Activated T-cell treated with anti-CD3 and anti-CD28 coated beads, Interleukin-2, amount 50 U/mL, for 72 hours (primary cell): ENCODE data around the gene VWA8. TPM values are rescaled to one million over a fixed set of nuclear protein-coding genes. Genes with fewer than 3 reads are reported as not detected.

Experiments used
- ATAC-seq, 2 donors: fragments of 150-1000 bp; cut with Tn5 transposase; replicated peaks in 1 of 2; 2 replicates each; pipeline ENCODE4 v1.10.0; 2021; ENCODE audit warnings: moderate library complexity in 2 of 2, mild to moderate bottlenecking in 1 of 2
- DNase-seq, 2 donors: peaks; one replicate each; pipeline ENCODE4 v3.0.0; 2021 to 2022; ENCODE audit warnings: mixed read lengths in 1 of 2
- H3K27ac Mint-ChIP-seq: one replicate; pipeline ENCODE4 v1.8.0; 2022; ENCODE audit warnings: mild to moderate bottlenecking, moderate library complexity, mixed read lengths
- H3K27me3 Mint-ChIP-seq: one replicate; pipeline ENCODE4 v1.8.0; 2022; ENCODE audit warnings: low read depth, mixed read lengths
- H3K36me3 Mint-ChIP-seq, 2 donors: one replicate each; pipeline ENCODE4 v1.8.0; 2022; ENCODE audit warnings: mixed read lengths in 2 of 2, mild to moderate bottlenecking in 1 of 2; ENCODE audit not compliant: insufficient read depth in 2 of 2
- H3K4me1 Mint-ChIP-seq: one replicate; pipeline ENCODE4 v1.8.0; 2022; ENCODE audit warnings: low read depth, mixed read lengths
- H3K4me3 Mint-ChIP-seq, 2 donors: one replicate each; pipeline ENCODE4 v1.8.0; 2022; ENCODE audit warnings: mild to moderate bottlenecking in 2 of 2, mixed read lengths in 2 of 2, moderate library complexity in 2 of 2
- H3K9me3 Mint-ChIP-seq, 2 donors: one replicate each; pipeline ENCODE4 v1.8.0; 2022; ENCODE audit warnings: mixed read lengths in 2 of 2
- total RNA-seq, 2 donors: library from RNA; stranded (reverse); gene quantifications; one replicate each; pipeline ENCODE4 v1.2.3, GENCODE V29; 2022

VWA8 gene
- total RNA-seq, 2 donors from 2014 or later = 25.6 to 35.0 TPM

GRCh38 chr13:41568143-41568971, 392.6 kb downstream of the VWA8 start:
- H3K4me1 Mint-ChIP-seq = peaks cover 6% of the 10 kb centered on the region
- no peak for ATAC-seq
- H3K9me3 Mint-ChIP-seq = no peaks in the 10 kb centered on the region
- no peak for DNase-seq
- H3K27me3 Mint-ChIP-seq = no peaks in the 10 kb centered on the region
- H3K27ac Mint-ChIP-seq = no peak overlapping the region
- H3K4me3 Mint-ChIP-seq = no peak overlapping the region
- peaks cover 0 to 2% of the 10 kb centered on the region in 2 donors for H3K36me3 Mint-ChIP-seq

DNA sequence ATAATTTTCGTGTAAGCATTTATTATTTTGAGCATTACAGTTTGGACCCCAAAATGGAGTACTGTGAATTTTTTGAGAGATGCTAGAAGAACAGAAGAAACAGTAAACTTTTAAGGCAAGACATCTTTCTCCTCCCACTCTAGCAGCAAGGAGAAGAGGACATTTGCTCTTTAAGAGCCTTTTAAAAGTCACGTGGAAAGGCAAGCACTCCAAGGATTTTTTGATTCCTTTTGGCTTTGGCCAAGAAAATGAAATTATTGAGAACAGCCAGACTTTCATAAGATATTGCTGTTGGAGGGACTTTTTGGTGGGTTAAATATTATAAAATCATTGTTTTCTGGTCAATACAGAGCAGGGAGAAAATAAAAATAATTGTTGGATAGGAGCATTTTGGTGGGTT, 393.5 kb downstream of the VWA8 start:
- Mint-ChIP-seq H3K27ac (no peak overlapping the region), H3K27me3 (no peaks in the 10 kb centered on the region), H3K4me3 (no peak overlapping the region), H3K4me1 (peaks cover 6% of the 10 kb centered on the region), H3K36me3 (peaks cover 0 to 2% of the 10 kb centered on the region in 2 donors), H3K9me3 (no peaks in the 10 kb centered on the region)
- no peak for DNase-seq
- no peak for ATAC-seq

- Mint-ChIP-seq H3K27ac (no peak overlapping the region), H3K4me3 (no peak overlapping the region), H3K36me3 (peaks cover 0 to 1% of the 10 kb centered on the region in 2 donors), H3K4me1 (peaks cover 6% of the 10 kb centered on the region), H3K27me3 (no peaks in the 10 kb centered on the region), H3K9me3 (no peaks in the 10 kb centered on the region)
- no peak for ATAC-seq
- DNase-seq = no peak
These were observed 395.1 kb downstream of the VWA8 start for GRCh38 chr13:41565846-41566245.

DNA sequence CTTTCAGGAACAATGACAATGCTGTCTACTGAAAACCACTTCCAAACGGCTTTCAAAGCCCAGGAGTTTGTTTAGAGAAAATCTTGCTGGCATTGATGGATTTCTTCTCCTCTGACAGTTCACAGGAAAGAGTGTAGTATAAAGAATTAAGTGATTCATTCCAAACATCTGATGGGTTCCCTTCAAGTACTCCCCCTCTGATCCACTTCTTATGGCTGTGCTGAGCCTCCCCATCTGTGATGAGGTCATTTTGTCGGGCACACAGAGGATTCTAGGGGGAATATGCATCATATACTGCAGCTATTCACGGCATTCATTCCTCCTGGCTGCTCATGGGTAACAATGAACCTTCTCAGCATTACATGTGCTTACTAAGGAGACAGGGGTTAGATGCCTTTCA, 395.7 kb downstream of the VWA8 start:
- ATAC-seq (no peak), DNase-seq (no peak)
- Mint-ChIP-seq H3K36me3 (no peaks in the 10 kb centered on the region), H3K9me3 (no peaks in the 10 kb centered on the region), H3K4me1 (peaks cover 6% of the 10 kb centered on the region), H3K27me3 (no peaks in the 10 kb centered on the region), H3K4me3 (no peak overlapping the region), H3K27ac (no peak overlapping the region)

- DNase-seq (no peak), ATAC-seq (no peak)
- H3K36me3 Mint-ChIP-seq = no peaks in the 10 kb centered on the region
- H3K4me1 Mint-ChIP-seq = peaks cover 6% of the 10 kb centered on the region
- H3K4me3 Mint-ChIP-seq = no peak overlapping the region
- H3K9me3 Mint-ChIP-seq = no peaks in the 10 kb centered on the region
- H3K27ac Mint-ChIP-seq = no peak overlapping the region
- no peaks in the 10 kb centered on the region for H3K27me3 Mint-ChIP-seq
These were observed 396.9 kb downstream of the VWA8 start for GRCh38 chr13:41563984-41564365.

DNA sequence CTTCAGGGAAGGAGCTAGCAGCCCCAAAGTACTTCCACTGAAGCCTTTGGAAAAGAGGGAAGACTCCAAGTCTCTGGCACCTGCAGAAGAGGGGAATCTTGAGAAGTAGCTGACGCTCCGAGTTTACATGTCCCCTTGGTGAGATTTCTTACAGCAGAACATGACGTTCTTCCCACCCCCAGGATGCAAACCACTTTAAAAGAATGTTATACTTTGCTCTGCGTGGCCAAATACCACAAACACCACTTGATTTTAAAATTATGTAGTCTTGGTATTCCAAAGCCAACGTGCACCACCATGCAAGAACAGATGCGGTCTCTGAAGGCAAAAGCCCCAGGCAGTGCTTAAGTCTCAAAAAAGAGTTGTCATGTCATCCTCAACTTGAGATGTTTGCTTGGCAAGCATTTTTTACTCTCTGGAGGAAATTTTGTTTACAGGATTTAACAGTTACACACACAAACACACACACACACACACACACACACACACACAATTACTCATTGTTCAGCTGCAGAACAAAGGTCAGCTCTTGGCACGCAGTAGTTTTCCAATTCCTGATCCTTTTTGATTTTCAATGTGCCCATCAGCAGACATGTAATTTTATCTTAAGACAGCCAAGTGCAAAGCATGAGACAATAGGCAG, 397.4 kb downstream of the VWA8 start:
- Mint-ChIP-seq H3K27ac (no peak overlapping the region), H3K36me3 (no peaks in the 10 kb centered on the region), H3K27me3 (no peaks in the 10 kb centered on the region), H3K4me3 (no peak overlapping the region), H3K9me3 (no peaks in the 10 kb centered on the region), H3K4me1 (peaks cover 6% of the 10 kb centered on the region)
- ATAC-seq = no peak
- DNase-seq = no peak

DNA sequence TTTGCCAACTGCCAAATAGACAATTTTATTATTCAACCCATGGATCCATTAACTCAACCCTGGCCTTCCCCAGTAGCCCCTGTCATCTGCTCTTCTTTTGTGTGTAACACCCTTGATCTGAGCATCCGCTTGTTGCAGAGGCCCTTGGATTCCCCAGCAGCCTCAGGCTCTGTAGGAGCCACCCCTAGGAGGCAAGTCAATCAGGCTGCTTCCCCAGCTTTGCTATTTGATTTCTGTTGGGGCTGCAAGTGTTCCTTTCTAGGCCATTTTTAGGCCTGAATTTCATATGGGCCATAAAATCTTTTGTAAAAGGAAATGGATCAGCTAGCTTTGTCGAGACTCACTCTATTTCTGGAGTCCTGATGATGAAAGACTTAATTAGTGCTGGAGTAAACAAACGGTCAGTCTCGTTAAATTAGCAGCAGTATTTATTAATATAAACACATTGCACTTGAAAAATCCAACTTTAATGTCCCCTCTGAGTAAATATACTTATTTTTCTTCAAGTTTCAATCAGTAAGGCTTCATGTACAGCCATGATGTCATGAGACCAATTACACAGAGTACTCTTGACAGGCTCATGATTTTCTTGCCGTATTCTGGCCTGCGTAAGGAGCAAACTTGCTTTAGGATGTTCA, 398.2 kb downstream of the VWA8 start:
- H3K27me3 Mint-ChIP-seq = no peaks in the 10 kb centered on the region
- DNase-seq (no peak), ATAC-seq (no peak)
- no peak overlapping the region for H3K27ac Mint-ChIP-seq
- no peaks in the 10 kb centered on the region for H3K36me3 Mint-ChIP-seq
- H3K4me1 Mint-ChIP-seq = peaks cover 6% of the 10 kb centered on the region
- H3K4me3 Mint-ChIP-seq = no peak overlapping the region
- no peaks in the 10 kb centered on the region for H3K9me3 Mint-ChIP-seq

- ATAC-seq (no peak), DNase-seq (no peak)
- Mint-ChIP-seq H3K9me3 (no peaks in the 10 kb centered on the region), H3K4me1 (peaks cover 6% of the 10 kb centered on the region), H3K36me3 (no peaks in the 10 kb centered on the region), H3K27ac (no peak overlapping the region), H3K4me3 (no peak overlapping the region), H3K27me3 (no peaks in the 10 kb centered on the region)
These were observed 398.8 kb downstream of the VWA8 start for GRCh38 chr13:41562083-41562482.

- Mint-ChIP-seq H3K27me3 (no peaks in the 10 kb centered on the region), H3K4me3 (no peak overlapping the region), H3K9me3 (no peaks in the 10 kb centered on the region), H3K36me3 (no peaks in the 10 kb centered on the region), H3K27ac (no peak overlapping the region), H3K4me1 (peaks cover 6% of the 10 kb centered on the region)
- ATAC-seq (no peak), DNase-seq (no peak)
These were observed 399.7 kb downstream of the VWA8 start for GRCh38 chr13:41561170-41561569.

GRCh38 chr13:41558781-41559560, 401.9 kb downstream of the VWA8 start:
- H3K4me1 Mint-ChIP-seq = peaks cover 21% of the 10 kb centered on the region
- no peaks in the 10 kb centered on the region for H3K27me3 Mint-ChIP-seq
- H3K9me3 Mint-ChIP-seq = no peaks in the 10 kb centered on the region
- H3K27ac Mint-ChIP-seq = no peak overlapping the region
- DNase-seq (no peak), ATAC-seq (no peak)
- no peaks in the 10 kb centered on the region for H3K36me3 Mint-ChIP-seq
- H3K4me3 Mint-ChIP-seq = no peak overlapping the region

GRCh38 chr13:41557719-41558118, 403.2 kb downstream of the VWA8 start:
- ATAC-seq (no peak), DNase-seq (no peak)
- no peaks in the 10 kb centered on the region for H3K27me3 Mint-ChIP-seq
- H3K27ac Mint-ChIP-seq = no peak overlapping the region
- H3K9me3 Mint-ChIP-seq = no peaks in the 10 kb centered on the region
- H3K4me1 Mint-ChIP-seq = peaks cover 21% of the 10 kb centered on the region
- no peaks in the 10 kb centered on the region for H3K36me3 Mint-ChIP-seq
- H3K4me3 Mint-ChIP-seq = no peak overlapping the region

DNA sequence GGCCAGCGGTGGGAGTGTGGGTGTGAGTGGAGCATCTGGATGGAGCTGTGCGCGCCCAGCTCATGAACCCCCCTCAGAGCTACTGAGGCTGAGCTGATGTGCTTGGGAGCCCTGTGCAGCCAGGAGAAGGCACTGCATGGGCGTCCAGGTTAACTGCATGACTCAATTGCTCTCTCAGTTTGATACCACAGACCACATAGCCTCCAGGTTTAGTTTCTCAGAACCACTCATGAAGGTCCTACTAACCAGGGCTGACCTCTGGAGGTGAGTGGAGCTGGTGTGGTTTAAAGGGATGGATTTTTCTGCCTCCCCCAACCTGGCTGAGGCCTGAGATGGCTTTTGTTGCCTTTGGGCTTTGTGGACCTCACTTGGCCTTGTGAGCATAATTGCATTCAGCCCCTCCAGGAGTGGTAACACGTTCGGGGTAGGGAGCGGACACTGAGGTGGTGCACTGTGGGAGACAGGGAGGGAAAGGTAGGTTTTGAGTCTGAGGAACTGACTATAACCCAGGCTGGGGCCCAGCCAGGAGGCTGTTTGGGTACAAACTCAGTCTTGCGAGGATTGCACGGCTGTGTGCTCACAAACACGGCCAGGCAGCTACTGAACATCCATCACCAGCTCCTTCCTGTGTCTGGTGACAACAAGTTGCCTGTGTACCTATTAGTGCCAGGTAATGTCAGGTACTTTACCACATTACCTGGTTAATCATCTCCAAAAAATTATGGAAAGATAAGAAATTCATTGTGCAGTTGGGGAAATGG, 406.1 kb downstream of the VWA8 start:
- Mint-ChIP-seq H3K27me3 (no peaks in the 10 kb centered on the region), H3K4me3 (peak overlapping the region; percentile 39 to 69), H3K9me3 (no peaks in the 10 kb centered on the region), H3K36me3 (no peaks in the 10 kb centered on the region), H3K4me1 (peaks cover 21% of the 10 kb centered on the region), H3K27ac (no peak overlapping the region)
- ATAC-seq (peak; percentile 97 to 99), DNase-seq (peak; percentile 67 to 73)
